ENCODE results near the gene RPL10.

Gene RPL10

DNA sequence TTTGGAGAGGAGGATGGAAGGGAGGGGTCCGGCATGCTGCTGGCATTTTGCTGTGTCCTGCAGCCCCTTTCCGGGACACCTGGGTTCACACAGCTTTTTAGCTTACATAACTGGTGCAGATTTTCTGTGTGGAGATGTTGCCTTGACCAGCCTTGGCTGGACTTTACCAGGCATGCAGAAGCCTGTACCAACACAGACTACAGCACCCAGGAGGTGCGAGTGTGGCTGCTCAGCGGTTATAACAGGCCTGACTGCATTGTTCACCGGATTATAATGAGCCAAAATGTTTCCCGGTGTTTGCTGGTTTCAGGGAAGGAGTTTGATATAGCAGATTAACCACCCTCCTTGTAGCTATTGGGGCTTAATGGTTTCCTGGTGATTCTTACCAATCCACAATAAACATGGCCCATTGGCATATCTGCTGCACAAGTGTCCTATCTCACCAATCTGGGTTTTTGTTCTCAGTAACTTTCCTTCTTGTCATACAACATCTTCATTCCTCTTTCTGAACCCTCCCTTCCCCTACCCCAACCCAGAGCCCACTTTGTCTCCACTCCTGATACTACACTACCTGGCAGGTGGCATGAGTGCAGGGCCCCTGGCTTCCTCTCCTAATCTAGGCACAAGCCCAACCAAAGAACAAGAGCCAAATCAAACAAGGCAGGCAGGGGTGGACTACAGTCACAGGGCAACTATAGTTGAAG lies 3.9 kb downstream of the RPL10 start:
- DNase-seq: no peak

DNA sequence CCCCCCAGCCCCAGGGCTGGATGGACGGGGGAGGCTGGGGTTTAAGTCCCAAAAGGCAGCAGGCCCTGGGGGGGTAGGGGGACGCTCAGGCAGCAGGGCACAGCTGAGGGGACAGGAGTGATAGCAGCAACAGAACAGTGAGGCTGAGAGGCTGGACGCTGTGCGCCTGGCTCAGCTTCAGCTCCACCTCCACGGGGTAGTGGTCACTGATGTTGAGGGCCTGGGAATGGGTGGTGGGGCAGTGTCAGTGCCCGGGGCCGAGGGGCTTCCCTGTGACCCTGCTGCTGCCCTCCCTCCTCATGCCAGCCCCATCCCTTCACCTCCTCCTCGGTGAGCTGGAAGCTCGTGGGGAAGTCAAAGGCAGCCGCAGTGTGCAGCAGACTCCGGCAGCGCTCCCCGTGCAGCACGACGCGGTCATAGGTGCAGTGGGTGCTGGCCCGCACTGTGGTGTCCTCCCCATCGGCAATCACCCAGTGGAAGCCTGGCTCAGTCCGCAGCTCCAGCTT lies 4.5 kb downstream of the RPL10 start:
- no peak for DNase-seq

DNA sequence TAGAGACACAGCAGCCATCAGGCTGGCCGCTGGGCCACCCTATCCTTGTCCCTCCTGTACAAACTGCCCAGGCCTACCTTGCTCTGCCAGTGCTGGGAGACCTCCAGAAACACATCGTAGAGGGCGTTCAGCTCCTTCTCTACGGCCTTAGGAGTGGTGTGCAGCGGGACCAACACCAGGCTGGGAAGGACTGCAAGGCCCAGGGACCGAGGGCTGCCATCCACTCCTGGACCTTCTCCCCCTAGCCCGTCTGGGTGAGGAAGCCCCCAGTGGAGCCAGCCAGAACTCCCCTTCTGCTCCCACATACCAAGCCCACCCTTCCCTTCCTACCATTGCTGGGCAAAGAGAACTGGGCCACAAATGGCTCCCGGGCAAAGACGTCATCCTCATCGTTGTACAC lies 5.0 kb downstream of the RPL10 start:
- DNase-seq: no peak

DNA sequence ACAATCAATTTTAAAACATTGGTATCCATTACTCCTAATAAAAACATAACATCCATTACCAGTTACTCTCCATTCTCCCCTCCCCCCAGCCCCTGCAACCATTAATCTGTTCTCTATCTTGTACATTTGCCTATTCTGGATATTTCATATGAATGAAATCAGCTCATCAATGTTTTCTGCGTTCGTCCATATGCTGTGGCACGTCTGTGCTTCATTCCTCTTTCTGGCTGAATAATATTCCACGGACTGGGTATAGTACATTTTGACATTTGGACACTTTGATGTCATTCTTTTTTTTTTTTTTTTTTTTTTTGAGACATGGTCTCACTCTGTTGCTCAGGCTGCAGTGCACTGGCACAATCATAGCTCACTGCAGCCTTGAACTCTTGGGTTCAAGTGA lies 5.7 kb downstream of the RPL10 start:
- DNase-seq: no peak

DNA sequence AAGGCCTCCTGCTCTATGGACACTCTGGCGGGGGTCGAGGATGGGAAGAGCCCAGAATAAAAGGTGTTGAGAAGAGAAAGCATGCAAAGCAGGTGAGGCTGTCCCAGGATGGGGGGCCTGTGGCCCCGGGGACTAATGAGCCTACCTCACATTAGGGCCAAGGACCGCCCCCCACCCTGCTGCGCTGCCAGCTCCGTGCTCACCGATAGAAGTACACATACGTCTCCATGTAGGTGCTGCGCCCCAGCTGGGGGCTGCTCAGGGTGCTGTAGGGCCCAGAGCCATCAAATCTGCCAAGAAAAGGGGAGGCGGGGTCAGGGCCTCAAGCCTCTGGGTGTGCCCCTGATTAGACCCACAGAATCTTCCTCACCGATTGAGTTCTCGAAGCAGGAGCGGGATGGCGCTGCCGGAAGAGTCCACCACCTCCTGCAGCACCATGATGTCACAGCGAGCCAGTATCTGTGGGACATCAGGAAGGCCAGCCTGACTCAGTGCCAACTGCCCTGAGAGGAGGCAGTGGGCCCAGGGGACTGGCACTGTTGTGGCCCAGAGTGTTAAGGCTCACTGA lies 6.5 kb downstream of the RPL10 start:
- DNase-seq: no peak

DNA sequence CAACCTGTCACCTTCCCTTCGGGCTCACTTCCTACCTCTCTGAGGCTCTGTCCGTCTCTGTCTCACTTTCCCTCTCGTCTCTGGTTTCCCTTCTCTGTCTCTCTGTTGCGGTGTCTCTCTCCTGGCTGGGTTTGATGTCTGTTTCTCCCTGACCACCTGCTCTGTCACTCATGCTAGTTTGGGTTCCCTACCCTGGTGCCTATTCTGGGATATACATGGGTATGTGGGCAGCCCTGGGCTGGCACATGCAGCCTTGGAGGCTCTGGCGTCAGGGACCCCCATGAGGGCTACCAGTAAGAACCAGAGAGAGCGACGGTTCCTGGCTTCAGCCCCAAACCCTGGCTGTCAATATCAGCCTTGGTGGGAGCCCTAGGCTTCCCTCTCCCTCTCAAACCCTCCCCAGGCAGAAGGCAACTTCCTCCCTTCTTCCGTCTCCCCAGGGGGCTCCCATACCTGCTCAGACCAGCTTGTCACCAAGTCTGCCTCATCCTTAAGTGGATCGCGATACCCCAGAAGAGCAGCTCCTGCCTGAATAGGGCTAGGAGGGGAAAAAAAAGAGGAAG lies 10.6 kb downstream of the RPL10 start:
- DNase-seq: no peak

DNA sequence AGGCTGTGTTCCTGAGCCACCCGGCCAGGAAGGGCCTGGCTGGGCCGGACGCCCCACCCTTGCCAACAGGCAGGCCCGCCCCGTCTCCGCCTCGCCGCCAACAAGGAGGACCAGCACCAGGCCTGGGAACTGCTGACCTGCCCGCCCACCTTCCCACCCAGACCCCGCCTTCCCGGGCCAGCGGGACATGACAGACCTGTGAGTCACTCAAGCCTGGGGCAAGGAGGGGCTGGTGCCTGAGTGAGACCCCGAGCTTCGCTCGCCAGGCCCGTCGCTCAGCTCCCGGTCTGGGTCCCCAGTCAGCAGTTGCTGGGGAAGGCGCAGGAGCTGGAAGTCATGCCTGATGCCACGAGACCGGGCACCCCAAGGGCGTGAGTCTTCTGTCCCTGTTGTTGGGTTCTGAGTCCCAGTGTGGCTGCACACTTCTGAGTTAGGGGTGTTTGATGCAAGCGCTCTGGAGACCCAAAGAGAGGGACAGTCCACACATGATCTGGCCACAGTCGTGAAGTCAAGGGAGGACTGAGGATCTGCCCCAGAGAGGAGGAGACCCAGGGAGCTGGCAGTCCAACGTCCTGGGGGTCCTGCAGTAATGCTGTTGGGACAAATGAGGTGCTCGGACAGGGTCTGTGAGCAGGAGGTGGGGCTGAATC lies 11.2 kb downstream of the RPL10 start, which contains the start of gene DNASE1L1:
Gene DNASE1L1 (minus strand): TSS at position 33 of the 650 bp plus-strand sequence. CDS start 3,686 bp downstream, outside the sequence.
- no peak for DNase-seq

DNA sequence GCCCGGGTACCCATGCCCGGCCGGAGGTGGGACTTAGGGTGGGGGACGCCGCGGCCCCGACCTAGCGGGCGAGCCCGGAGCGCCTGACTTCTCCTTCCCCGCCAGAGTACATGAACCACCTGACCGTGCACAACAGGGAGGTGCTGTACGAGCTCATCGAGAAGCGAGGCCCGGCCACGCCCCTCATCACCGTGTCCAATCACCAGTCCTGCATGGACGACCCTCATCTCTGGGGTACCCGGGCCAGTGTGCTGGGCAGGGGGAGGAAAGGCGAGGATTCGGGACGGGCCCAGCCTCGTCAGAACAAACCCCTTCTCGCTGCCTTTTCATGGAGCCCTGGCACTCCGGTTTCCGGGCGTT lies 13.8 kb downstream of the RPL10 start:
- peak; percentile 6 for DNase-seq

DNA sequence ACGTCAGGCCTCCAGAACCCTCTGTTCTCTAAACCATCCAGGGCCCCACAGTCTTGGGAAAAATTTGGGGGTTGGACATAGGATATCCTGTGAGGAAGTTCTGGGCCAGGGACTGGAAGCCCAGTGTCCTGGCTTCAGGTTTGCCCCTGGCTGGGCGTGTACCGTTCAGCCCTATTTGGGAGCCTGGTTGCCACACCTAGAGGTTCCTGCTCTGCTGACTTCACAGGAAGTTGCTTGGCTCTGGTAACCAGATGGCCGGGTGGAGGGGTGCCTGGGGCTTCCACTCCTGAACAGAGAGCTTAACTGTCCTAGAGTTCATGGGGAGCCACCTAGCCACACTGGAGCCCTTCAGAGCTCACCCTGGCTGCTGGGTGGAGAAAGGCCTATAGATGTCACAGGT lies 14.3 kb downstream of the RPL10 start:
- DNase-seq: no peak

DNA sequence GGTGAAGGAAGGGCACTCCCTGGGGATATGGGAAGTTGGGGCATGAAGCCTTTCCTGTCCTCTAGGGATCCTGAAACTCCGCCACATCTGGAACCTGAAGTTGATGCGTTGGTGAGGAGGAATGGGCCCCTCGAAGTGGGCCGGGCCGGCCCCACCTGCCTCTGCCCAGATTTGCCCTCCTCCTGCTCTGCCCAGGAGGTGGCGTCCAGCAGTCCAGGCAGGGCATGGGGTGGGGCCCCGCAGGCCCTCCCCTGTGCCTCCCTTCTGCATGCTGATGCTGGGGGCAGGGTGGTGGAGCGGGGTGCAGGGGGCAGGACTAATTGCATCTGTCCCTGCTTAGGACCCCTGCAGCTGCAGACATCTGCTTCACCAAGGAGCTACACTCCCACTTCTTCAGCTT lies 15.0 kb downstream of the RPL10 start:
- DNase-seq: no peak

DNA sequence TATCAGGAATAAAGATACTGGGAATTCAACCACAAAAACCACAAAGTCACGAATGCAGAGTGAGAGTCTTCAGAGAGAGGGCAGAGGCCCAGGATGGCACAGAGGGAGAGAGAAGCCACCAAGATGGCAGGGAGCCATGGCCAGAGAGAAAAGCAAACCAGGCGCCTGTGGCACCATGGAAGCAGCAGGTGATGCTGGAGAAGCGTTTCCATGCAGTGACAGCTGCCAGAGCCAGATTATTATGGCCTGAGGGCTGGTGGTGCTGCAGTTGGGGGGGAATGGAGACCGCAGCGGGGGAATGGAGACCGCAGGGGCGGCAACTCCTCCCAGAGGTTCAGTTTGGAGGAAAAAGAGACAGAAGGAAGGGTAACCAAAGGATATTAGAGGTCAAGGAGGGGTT lies 19.0 kb downstream of the RPL10 start:
- no peak for DNase-seq

DNA sequence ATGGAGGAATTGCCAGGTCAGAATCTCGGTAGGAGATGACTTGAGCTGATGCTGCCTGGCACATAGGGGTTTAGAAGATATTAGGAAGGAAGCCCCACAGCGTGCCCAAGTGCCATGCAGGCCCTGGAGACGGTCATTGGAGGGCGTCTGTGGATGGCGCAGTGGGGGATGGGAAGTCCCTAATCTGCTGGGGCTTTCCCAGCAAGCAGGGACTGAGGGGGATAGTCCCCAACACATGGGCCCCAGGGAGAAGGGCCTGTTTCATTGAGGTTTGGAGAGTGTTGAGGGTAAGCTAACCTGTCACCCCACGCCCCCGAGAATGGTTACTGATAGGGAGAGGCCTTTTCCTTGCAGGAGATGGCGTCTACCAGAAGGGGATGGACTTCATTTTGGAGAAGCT lies 21.0 kb downstream of the RPL10 start:
- DNase-seq: no peak

DNA sequence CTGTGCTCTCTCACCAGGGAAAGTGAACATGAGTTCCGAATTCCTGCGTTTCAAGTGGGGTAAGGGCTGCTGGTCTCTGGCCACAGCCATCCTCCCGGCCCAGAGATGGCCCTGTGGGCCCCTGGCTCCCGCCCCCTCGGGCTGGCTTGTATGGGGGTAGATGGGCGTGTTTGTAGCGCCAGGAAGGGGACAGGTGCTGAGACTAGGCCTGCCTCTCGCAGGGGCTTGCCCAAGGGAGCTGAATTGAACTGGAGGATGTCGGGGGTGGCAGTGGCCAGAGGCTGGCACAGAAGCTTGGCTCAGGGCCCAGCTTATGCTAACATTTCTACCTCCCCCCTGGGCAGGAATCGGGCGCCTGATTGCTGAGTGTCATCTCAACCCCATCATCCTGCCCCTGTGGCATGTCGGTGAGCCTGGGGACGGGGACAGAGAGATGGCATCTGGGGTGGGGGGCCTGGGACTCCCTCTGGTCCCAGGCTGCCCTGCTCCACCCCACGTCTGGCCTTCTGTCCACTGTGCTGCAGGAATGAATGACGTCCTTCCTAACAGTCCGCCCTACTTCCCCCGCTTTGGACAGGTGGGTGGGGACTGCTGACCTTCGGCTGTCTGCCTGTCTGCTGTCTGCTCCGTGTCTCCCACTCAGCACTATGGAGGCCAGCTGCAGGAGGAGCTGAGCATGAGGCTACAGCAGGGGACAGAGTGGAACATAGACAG lies 21.7 kb downstream of the RPL10 start:
- DNase-seq: no peak

DNA sequence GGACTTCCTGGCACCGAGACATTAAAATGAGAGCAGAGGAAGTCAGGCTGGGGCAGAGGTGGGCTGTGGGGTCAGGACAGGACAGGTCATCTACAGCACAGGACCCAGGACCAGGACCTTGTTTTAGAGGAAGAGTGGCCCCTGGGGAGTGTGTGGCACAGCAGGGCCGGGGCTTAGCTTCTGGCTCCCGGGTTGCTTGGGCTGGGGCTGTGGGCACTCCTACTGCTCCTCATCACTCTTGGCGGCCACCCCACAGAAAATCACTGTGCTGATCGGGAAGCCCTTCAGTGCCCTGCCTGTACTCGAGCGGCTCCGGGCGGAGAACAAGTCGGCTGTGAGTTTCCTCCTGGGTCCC lies 22.2 kb downstream of the RPL10 start:
- DNase-seq: no peak

DNA sequence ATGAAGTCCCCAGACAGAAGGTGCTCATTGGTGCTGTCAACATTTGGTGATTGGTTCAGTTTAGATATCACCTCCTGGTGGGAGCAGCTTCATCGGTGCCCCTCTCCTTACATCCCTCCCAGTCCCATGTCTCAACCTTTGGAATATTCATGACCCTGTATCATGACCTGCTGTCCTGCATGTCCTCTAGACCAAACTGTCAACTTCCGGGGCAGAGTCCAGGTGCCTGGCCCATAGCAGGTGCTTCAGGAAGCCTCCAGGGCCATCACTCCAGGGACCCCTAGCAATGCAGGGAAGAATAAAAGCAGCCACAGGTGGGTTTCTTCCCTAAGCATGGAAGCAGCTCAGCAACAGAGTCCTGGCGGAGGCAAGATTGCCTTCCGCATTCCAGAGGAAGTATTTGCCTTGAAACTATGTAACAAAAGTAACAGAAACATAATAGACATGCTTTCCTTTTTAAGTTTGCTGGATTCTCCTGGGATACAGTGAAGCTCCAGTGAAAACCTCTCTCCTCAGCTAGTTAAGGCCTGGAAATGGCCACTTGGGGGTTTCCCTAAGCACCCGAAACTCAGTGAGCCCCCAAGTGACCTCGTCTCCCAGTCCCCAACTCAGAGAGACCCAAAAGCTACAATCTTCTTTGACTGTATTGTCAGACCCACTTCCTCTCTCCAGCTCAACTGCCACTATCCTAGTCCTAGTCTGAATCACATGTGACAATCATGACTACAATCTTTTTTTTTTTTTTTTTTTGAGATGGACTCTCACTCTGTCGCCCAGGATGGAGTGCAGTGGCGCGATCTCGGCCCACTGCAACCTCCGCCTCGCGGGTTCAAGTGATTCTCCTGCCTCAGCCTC lies 29.0 kb downstream of the RPL10 start:
- DNase-seq: no peak

DNA sequence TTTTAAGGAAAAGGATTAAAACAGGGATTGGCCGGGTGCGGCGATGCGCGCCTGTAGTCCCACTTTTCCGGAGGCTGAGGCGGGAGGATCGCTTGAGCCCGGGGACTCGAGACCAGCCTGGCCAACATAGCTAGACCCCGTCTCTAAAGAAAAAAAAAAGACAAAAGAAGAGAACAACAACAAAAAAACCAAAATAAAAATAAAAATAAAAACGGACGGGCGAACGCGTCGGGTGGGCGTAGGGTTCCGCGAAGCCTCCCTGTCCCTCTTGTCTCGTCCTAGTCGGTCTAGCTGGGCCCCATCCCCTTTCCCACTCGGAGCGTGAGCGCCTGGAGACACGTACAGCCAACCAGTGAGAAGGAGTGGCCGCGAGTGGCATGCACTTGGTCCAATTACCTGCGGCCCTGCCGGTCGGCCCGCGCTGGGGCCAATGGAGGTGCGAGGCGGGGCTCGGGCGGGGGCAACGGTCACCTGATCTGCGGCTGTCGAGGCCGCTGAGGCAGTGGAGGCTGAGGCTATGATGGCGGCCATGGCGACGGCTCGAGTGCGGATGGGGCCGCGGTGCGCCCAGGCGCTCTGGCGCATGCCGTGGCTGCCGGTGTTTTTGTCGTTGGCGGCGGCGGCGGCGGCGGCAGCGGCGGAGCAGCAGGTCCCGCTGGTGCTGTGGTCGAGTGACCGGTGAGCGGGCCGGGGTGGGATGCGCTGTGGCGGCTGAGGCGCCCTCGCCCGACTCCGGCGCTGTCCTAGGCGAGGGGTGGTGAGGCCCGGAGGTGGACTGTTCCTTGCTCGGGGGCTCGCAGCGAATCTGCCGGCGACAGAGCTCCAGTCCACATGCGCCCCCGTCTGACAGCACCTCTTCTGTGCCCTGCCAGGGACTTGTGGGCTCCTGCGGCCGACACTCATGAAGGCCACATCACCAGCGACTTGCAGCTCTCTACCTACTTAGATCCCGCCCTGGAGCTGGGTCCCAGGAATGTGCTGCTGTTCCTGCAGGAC lies 30.3 kb downstream of the RPL10 start, which contains the start of gene ATP6AP1:
Gene ATP6AP1 (plus strand): TSS at position 502 of the 996 bp plus-strand sequence. CDS start 16 bp downstream, at position 518.
- peak; percentile 74 for DNase-seq

DNA sequence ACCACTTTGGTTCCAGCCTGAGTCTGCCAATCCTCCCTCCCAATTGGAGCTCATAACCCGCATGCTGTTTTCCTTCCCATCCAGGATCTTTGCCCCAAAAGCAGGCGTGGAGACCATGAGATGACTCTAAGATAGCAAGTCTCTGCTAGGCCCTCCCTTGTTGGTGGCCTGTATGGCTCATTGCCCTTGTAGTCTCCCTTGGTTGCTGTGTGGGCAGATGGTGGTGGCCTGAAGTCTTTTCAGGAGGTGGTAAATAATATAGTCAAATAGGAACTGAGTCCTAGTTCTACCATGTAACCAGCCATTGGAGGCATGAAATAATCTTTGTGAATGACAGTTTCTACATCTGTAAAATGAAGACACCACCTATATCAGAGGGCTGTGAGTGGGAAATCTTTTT lies 31.5 kb downstream of the RPL10 start:
- no peak for DNase-seq

DNA sequence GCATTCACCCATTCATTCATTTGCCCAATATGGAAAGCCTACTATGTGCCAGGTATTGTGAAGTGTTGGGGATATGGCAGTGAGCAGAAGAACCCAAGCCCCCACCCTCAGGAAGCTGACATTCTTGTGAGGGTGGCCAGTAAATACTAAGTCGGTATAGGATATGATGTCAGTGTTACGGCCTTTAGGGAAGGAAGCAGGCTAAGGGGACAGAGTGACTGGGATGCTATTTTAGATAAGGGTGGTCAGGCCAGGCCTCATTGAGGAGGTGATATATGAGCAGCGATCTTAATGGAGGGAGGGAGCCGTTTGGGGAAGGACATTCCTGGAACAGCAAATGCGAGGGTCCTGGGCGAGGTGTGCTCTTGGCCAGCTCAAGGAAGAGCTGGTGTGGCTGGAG lies 32.3 kb downstream of the RPL10 start:
- no peak for DNase-seq

DNA sequence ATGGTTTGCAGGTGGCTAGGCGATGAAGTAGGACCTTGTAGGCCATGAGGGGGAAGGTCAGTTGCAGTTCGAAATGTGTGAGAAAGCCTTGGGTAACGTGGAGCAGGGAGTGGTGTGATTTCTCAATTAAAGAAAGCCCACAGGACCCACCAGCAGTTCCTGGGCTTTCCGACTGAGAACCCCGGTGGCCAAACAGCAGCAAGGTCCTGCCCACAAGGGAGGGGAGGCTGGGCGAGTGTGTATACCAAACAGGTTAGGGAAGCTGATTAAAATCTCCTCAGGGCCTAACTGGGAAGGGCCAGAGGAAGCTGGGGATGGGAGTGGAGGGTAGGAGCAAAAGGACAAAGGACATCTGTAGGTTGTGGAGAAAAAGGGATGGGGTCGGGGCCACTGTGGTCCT lies 32.7 kb downstream of the RPL10 start:
- DNase-seq: no peak

DNA sequence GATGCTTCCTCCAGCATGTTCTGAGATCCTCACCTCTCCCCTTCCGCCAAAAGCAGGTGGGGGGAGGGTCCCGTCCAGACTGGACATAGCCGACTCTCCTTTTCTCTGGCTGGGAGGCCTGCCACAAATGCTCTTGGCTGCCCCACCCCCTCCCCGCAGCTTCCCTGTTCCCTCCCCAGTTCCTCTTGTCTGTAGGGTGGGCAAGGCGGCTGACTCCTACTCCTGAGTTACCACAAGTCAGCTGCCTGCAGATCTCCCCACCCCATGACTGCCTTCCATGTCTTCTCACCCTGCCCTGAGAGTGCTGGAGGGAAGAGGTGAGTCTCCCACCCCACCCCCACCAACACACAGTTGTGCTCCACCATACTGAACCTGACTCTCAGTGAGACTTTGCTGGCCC lies 33.2 kb downstream of the RPL10 start:
- no peak for DNase-seq

DNA sequence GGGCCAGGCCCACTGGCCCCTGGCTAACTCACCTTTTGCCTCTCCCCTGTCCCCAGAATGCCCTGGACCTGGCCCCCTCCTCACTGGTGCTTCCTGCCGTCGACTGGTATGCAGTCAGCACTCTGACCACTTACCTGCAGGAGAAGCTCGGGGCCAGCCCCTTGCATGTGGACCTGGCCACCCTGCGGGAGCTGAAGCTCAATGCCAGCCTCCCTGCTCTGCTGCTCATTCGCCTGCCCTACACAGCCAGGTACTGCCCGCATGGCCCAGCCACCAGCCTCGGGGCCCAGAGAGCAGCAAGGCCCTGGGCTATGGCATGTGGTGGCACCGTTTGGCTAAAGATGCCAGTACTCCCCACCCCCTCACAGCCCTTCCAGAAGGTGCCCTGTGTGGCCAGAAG lies 34.0 kb downstream of the RPL10 start:
- no peak for DNase-seq

Measured in effector CD8-positive, alpha-beta T cell (primary cell).